HL-60 (cell line): ENCODE measurements around the gene TMEM72.

Experiments
- CTCF ChIP-seq: IDR thresholded peaks from one replicate; pipeline ENCODE4 v1.5.1; 2011; ENCODE audit warnings: low read length, control low read depth, inconsistent platforms; ENCODE audit not compliant: insufficient read depth
- TF ChIP-seq, protein P1 (sequence below): IDR thresholded peaks from 2 replicates; pipeline ENCODE4 v1.6.1; 2012; ENCODE audit warnings: low read depth; ENCODE audit not compliant: insufficient replicate concordance

DNA sequence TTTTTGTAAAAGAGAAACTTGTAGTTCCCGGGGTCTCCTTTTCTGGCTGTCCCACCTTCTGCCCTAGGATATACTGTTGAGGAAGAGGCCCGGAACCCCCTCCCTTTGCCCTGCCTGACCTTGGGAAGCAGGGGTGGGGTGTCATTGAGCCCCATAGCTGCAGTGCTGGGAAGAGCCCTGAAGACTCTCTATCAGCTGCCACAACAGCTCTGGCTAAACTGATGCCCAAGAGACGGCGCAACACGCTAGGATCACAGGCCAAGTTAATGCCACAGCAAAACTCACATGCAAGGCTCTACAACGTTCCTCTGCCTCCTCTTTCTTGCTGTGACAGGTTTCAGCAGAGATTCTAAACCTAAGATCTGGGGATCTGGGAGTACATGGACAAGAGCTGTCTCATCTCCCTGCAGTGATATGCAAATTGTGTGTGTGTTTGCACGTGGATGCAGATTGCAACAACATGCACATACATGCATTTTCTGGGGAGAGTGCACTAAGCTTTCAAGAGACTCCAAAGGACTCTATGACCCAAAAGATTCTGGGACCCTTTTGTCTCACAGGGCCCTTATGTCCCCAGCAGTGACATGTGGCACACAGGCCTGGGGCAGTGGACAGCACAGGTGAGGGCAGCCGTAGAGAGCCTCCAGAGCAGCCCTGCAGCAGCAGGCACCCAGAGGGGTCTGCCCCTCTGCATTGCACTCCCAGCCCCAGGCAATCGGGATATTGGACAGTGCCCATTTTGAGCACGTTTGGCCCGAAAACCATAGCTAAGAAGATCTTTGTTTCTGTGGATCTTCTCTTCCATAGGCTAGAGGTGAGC, 51.0 kb downstream of the TMEM72 start:
- TF ChIP-seq CTCF = no peak
- TF ChIP-seq, protein P1, sequence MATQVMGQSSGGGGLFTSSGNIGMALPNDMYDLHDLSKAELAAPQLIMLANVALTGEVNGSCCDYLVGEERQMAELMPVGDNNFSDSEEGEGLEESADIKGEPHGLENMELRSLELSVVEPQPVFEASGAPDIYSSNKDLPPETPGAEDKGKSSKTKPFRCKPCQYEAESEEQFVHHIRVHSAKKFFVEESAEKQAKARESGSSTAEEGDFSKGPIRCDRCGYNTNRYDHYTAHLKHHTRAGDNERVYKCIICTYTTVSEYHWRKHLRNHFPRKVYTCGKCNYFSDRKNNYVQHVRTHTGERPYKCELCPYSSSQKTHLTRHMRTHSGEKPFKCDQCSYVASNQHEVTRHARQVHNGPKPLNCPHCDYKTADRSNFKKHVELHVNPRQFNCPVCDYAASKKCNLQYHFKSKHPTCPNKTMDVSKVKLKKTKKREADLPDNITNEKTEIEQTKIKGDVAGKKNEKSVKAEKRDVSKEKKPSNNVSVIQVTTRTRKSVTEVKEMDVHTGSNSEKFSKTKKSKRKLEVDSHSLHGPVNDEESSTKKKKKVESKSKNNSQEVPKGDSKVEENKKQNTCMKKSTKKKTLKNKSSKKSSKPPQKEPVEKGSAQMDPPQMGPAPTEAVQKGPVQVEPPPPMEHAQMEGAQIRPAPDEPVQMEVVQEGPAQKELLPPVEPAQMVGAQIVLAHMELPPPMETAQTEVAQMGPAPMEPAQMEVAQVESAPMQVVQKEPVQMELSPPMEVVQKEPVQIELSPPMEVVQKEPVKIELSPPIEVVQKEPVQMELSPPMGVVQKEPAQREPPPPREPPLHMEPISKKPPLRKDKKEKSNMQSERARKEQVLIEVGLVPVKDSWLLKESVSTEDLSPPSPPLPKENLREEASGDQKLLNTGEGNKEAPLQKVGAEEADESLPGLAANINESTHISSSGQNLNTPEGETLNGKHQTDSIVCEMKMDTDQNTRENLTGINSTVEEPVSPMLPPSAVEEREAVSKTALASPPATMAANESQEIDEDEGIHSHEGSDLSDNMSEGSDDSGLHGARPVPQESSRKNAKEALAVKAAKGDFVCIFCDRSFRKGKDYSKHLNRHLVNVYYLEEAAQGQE = no peak
